IMR-90 (cell line): ENCODE measurements around the gene CLEC16A. TPM values are rescaled to one million over a fixed set of nuclear protein-coding genes. Genes with fewer than 3 reads are reported as not detected.

Source experiments
- ATAC-seq: fragments of 200-7000 bp; cut with Tn5 transposase; 2 replicates; pipeline ENCODE4 v1.9.1; 2020; ENCODE audit warnings: low read depth, mild to moderate bottlenecking, moderate library complexity
- BruUV-seq: library from RNA; stranded (reverse); fragments of 400-500 nt; replicated peaks from 2 replicates; lab custom pipeline; 2021; lab: Mats Ljungman, UMichigan
- CTCF ChIA-PET: fragments of 300-600 bp; formaldehyde crosslinking; extraction: SDS; loops from one replicate; lab custom pipeline; 2021; ENCODE audit warnings: antibody characterized with exemption; lab: Yijun Ruan, JAX
- POLR2A ChIA-PET: fragments of 300-600 bp; sonication (Branson Sonifier 250); formaldehyde crosslinking; loops from one replicate; lab custom pipeline; 2022; ENCODE audit warnings: antibody characterized with exemption; ENCODE audit not compliant: unreplicated experiment; lab: Charles Lee
- DNase-seq: peaks from one replicate; pipeline ENCODE4 v3.0.0; 2013
- H2AFZ ChIP-seq: replicated peaks from 2 replicates; pipeline ENCODE3; 2013; ENCODE audit warnings: low read length, mild to moderate bottlenecking; ENCODE audit not compliant: poor library complexity
- H2AK5ac ChIP-seq: 2 replicates; pipeline ENCODE4 v1.6.1; 2013; ENCODE audit warnings: low read depth, low read length, inconsistent platforms
- H2AK9ac ChIP-seq: replicated peaks from 2 replicates; pipeline ENCODE3; 2013; ENCODE audit warnings: mild to moderate bottlenecking, low read depth, low read length, moderate library complexity; ENCODE audit not compliant: poor library complexity
- H2BK120ac ChIP-seq: 2 replicates; pipeline ENCODE4 v1.6.1; 2013; ENCODE audit warnings: low read depth, low read length, inconsistent platforms
- H2BK15ac ChIP-seq: 3 replicates; pipeline ENCODE4 v1.6.1; 2013; ENCODE audit warnings: low read depth, low read length, inconsistent platforms
- H2BK20ac ChIP-seq: 2 replicates; pipeline ENCODE4 v1.6.1; 2013; ENCODE audit warnings: low read depth, mild to moderate bottlenecking, inconsistent platforms, low read length, moderate library complexity
- H2BK5ac ChIP-seq: 2 replicates; pipeline ENCODE4 v1.6.1; 2013; ENCODE audit warnings: mild to moderate bottlenecking, low read depth, low read length, inconsistent platforms; ENCODE audit not compliant: poor library complexity, severe bottlenecking
- H3K14ac ChIP-seq: replicated peaks from 2 replicates; pipeline ENCODE4 v1.6.1; 2013; ENCODE audit warnings: low read depth, low read length, inconsistent platforms
- H3K18ac ChIP-seq: 2 replicates; pipeline ENCODE4 v1.6.1; 2013; ENCODE audit warnings: low read depth, low read length, control low read depth
- H3K23ac ChIP-seq: 2 replicates; pipeline ENCODE4 v1.6.1; 2013; ENCODE audit warnings: low read depth, low read length, inconsistent platforms
- H3K27ac ChIP-seq: 2 replicates; pipeline ENCODE4 v1.5.1; 2013; ENCODE audit warnings: mild to moderate bottlenecking, control low read depth, low read length; ENCODE audit not compliant: insufficient read depth
- H3K27me3 ChIP-seq: 2 replicates; pipeline ENCODE4 v1.6.1; 2013; ENCODE audit warnings: low read length; ENCODE audit not compliant: control insufficient read depth, insufficient read depth
- H3K36me3 ChIP-seq: 2 replicates; pipeline ENCODE4 v1.6.1; 2013; ENCODE audit warnings: low read length, mixed read lengths; ENCODE audit not compliant: control insufficient read depth, insufficient read depth
- H3K4ac ChIP-seq: 2 replicates; pipeline ENCODE4 v1.6.1; 2013; ENCODE audit warnings: low read depth, low read length, inconsistent platforms
- H3K4me1 ChIP-seq: 2 replicates; pipeline ENCODE4 v1.6.1; 2013; ENCODE audit warnings: low read length, mixed read lengths; ENCODE audit not compliant: control insufficient read depth, insufficient read depth
- H3K4me2 ChIP-seq: 2 replicates; pipeline ENCODE4 v1.6.1; 2013; ENCODE audit warnings: low read depth, mild to moderate bottlenecking, control low read depth, low read length, moderate library complexity
- H3K4me3 ChIP-seq: 2 replicates; pipeline ENCODE4 v1.5.1; 2013; ENCODE audit warnings: low read depth, mild to moderate bottlenecking, control low read depth, low read length, moderate library complexity; ENCODE audit not compliant: insufficient read depth
- H3K56ac ChIP-seq: 2 replicates; pipeline ENCODE4 v1.6.1; 2013; ENCODE audit warnings: low read length, inconsistent platforms; ENCODE audit not compliant: insufficient read depth; ENCODE audit errors: extremely low read depth
- H3K79me1 ChIP-seq, 2 experiments: 2 replicates each; pipeline ENCODE4 v1.6.1; 2013; ENCODE audit warnings: low read length in 2 of 2, inconsistent platforms in 1 of 2, low read depth in 1 of 2
- H3K9ac ChIP-seq: 2 replicates; pipeline ENCODE4 v1.6.1; 2013; ENCODE audit warnings: low read depth, low read length, control low read depth
- H3K9me1 ChIP-seq: 2 replicates; pipeline ENCODE4 v1.6.1; 2013; ENCODE audit warnings: low read length, inconsistent platforms; ENCODE audit not compliant: insufficient read depth
- H3K9me3 ChIP-seq: 2 replicates; pipeline ENCODE4 v1.6.1; 2013; ENCODE audit warnings: low read length; ENCODE audit not compliant: control insufficient read depth, insufficient read depth
- H4K20me1 ChIP-seq: 2 replicates; pipeline ENCODE4 v1.6.1; 2013; ENCODE audit warnings: low read length, inconsistent platforms; ENCODE audit not compliant: insufficient read depth
- H4K5ac ChIP-seq: 2 replicates; pipeline ENCODE4 v1.6.1; 2013; ENCODE audit warnings: mild to moderate bottlenecking, low read depth, low read length, control low read depth
- H4K8ac ChIP-seq, 2 experiments: 2 replicates each; pipeline ENCODE4 v1.6.1; 2013; ENCODE audit warnings: low read depth in 2 of 2, low read length in 2 of 2, control low read depth in 1 of 2, inconsistent platforms in 1 of 2
- H4K91ac ChIP-seq: 2 replicates; pipeline ENCODE4 v1.6.1; 2013; ENCODE audit warnings: low read depth, low read length, inconsistent platforms; ENCODE audit not compliant: insufficient read depth
- BHLHE40 ChIP-seq: fragments of 150-350 bp; IDR thresholded peaks from 2 replicates; pipeline ENCODE4 v1.6.1; 2016; ENCODE audit warnings: mild to moderate bottlenecking, low read depth, low read length
- CEBPB ChIP-seq: IDR thresholded peaks from 2 replicates; pipeline ENCODE4 v1.6.1; 2012; ENCODE audit warnings: low read depth, low read length, improper control_type of control experiment
- CHD1 ChIP-seq: IDR thresholded peaks from 2 replicates; pipeline ENCODE4 v1.6.1; 2012; ENCODE audit warnings: low read depth, low read length, improper control_type of control experiment
- ELK1 ChIP-seq: fragments of 150-350 bp; IDR thresholded peaks from 2 replicates; pipeline ENCODE4 v1.6.1; 2016; ENCODE audit warnings: low read depth, mild to moderate bottlenecking, low read length, moderate library complexity, borderline replicate concordance
- FOS ChIP-seq: fragments of 150-350 bp; IDR thresholded peaks from 2 replicates; pipeline ENCODE4 v1.6.1; 2016; ENCODE audit warnings: low read depth, low read length
- MAFK ChIP-seq: IDR thresholded peaks from 2 replicates; pipeline ENCODE4 v1.6.1; 2012; ENCODE audit warnings: low read depth, low read length, improper control_type of control experiment
- MAZ ChIP-seq: IDR thresholded peaks from 2 replicates; pipeline ENCODE4 v1.6.1; 2012; ENCODE audit warnings: low read depth, mild to moderate bottlenecking, low read length, improper control_type of control experiment, moderate library complexity, borderline replicate concordance
- MXI1 ChIP-seq: IDR thresholded peaks from 2 replicates; pipeline ENCODE4 v1.6.1; 2012; ENCODE audit warnings: low read depth, mild to moderate bottlenecking, low read length, moderate library complexity, borderline replicate concordance
- NFE2L2 ChIP-seq: fragments of 150-350 bp; IDR thresholded peaks from 2 replicates; pipeline ENCODE4 v1.6.1; 2016; ENCODE audit warnings: low read depth, mild to moderate bottlenecking, low read length
- POLR2A ChIP-seq: IDR thresholded peaks from 2 replicates; pipeline ENCODE4 v1.6.1; 2012; ENCODE audit warnings: mild to moderate bottlenecking, low read depth, low read length
- RAD21 ChIP-seq: IDR thresholded peaks from 2 replicates; pipeline ENCODE4 v1.6.1; 2012; ENCODE audit warnings: low read length, improper control_type of control experiment
- RCOR1 ChIP-seq: IDR thresholded peaks from 2 replicates; pipeline ENCODE4 v1.6.1; 2012; ENCODE audit warnings: mild to moderate bottlenecking, low read length, improper control_type of control experiment; ENCODE audit not compliant: insufficient replicate concordance
- RFX5 ChIP-seq: IDR thresholded peaks from 2 replicates; pipeline ENCODE4 v1.8.0; 2012; ENCODE audit warnings: low read depth, mild to moderate bottlenecking, low read length, moderate library complexity
- SMC3 ChIP-seq: fragments of 150-350 bp; IDR thresholded peaks from 2 replicates; pipeline ENCODE4 v1.6.1; 2016; ENCODE audit warnings: low read depth, mild to moderate bottlenecking, antibody characterized with exemption, low read length, moderate library complexity
- USF2 ChIP-seq: fragments of 150-350 bp; IDR thresholded peaks from 2 replicates; pipeline ENCODE4 v1.6.1; 2017; ENCODE audit warnings: mild to moderate bottlenecking, antibody characterized with exemption, low read length, low read depth
- WGBS, 2 experiments: methylation state at CpG; one replicate each; pipeline versions ENCODE4 v1.1.5 to v1.1.7; 2013; ENCODE audit warnings: missing lambda C conversion rate in 2 of 2; ENCODE audit not compliant: insufficient read length in 1 of 2; ENCODE audit errors: extremely low coverage in 2 of 2; 5-methylcytosine and 5-hydroxymethylcytosine counted together
- dilution Hi-C: fragments of 300-500 bp; cut with HindIII; formaldehyde crosslinking; loops from one replicate; pipeline ENCODE4 v1.14.3; 2018; ENCODE audit warnings: low sequenced_read_pairs; ENCODE audit not compliant: unreplicated experiment
- in situ Hi-C: fragments of 300-500 bp; cut with MboI; formaldehyde crosslinking; loops from 3 replicates; pipeline ENCODE4 v1.14.3; 2019; ENCODE audit warnings: low sequenced_read_pairs, inconsistent platforms, mixed read lengths
- intact Hi-C: fragments of 100-400 bp; cut with micrococcal nuclease; formaldehyde crosslinking; loops from 2 replicates; pipeline ENCODE4 v1.10.0; 2022
- polyA plus RNA-seq, 3 experiments: library from polyadenylated mRNA; depleted of rRNA; stranded (reverse); fragments of >200 nt; gene quantifications; 2 replicates each; pipeline ENCODE4 v1.2.3, GENCODE V29; 2012; ENCODE audit warnings: low replicate concordance in 1 of 3
- total RNA-seq: library from RNA; depleted of rRNA; stranded (reverse); fragments of >200 nt; gene quantifications from 2 replicates; pipeline ENCODE4 v1.2.3, GENCODE V29; 2012
- TF ChIP-seq, protein P1 (sequence below): conservative IDR thresholded peaks from 2 replicates; pipeline ENCODE4 v1.5.1; 2012; ENCODE audit warnings: mild to moderate bottlenecking, low read depth, low read length, improper control_type of control experiment

CLEC16A gene
- total and polyA plus RNA-seq, 2 of the 4 experiments (the other 2 are of a cell fraction), result 15.9 to 16.5 TPM

DNA sequence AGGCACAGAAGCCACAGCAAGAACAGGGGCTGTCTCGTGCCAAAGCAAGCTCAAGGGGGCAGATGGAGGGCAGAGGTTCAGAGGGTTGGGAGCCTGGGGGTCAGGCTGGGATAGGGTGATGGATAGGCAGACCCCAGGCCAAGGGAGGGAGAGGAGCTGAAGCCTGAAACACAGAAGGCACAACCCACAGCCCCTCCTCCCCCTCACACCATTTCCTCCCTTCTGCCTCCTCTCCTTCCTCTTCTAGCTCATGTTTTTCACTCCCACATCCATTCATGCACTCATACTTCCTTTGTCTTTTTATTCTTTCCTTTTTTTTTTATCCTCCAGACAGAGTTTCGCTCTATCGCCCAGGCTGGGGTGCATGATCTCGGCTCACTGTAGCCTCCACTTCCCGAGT lies 250.5 kb downstream of the CLEC16A start:
- Histone ChIP-seq H4K8ac (no peak overlapping the region), H2BK15ac (no peak overlapping the region), H2AFZ (no peak overlapping the region), H2BK120ac (no peak overlapping the region), H3K27me3 (no peaks in the 10 kb centered on the region; the same call in 1 of the 2 replicates), H2AK9ac (peak overlapping the region; percentile 72), H3K9me3 (peaks cover 7% of the 10 kb centered on the region), H3K79me1 (no peaks in the 10 kb centered on the region), H2BK20ac (no peak overlapping the region), H4K5ac (no peak overlapping the region), H3K36me3 (no peaks in the 10 kb centered on the region), H2BK5ac (no peak overlapping the region), H3K18ac (no peak overlapping the region), H3K56ac (no peak overlapping the region), H3K4me2 (no peak overlapping the region), H3K9me1 (peaks cover 5% of the 10 kb centered on the region; the same call in 1 of the 2 replicates), H3K14ac (no peak overlapping the region), H3K23ac (no peak overlapping the region), H3K4me3 (no peak overlapping the region), H3K9ac (no peak overlapping the region), H2AK5ac (peak overlapping the region; percentile 46; the same call in 1 of the 2 replicates), H4K20me1 (no peaks in the 10 kb centered on the region), H3K4ac (no peak overlapping the region), H3K4me1 (peaks cover 2% of the 10 kb centered on the region), H4K91ac (no peak overlapping the region), H3K27ac (no peak overlapping the region)
- CTCF ChIA-PET, result no interaction called here
- dilution Hi-C loops, result no loop called here
- 80% methylated on average over 1 of the region's 5 CpGs; no CpG with 5 or more reads in 1 of the 2 experiments for WGBS, 2 experiments
- TF ChIP-seq USF2, result no peak
- no peak for TF ChIP-seq CHD1
- TF ChIP-seq POLR2A, result no peak
- TF ChIP-seq RFX5, result no peak
- no peak for TF ChIP-seq MAZ
- TF ChIP-seq RAD21, result no peak
- TF ChIP-seq ELK1, result no peak
- TF ChIP-seq MAFK, result no peak
- TF ChIP-seq BHLHE40, result no peak
- TF ChIP-seq MXI1, result no peak
- TF ChIP-seq CEBPB, result no peak
- no peak for TF ChIP-seq RCOR1
- no peak for TF ChIP-seq SMC3
- no peak for TF ChIP-seq FOS
- TF ChIP-seq NFE2L2, result no peak
- TF ChIP-seq, protein P1, sequence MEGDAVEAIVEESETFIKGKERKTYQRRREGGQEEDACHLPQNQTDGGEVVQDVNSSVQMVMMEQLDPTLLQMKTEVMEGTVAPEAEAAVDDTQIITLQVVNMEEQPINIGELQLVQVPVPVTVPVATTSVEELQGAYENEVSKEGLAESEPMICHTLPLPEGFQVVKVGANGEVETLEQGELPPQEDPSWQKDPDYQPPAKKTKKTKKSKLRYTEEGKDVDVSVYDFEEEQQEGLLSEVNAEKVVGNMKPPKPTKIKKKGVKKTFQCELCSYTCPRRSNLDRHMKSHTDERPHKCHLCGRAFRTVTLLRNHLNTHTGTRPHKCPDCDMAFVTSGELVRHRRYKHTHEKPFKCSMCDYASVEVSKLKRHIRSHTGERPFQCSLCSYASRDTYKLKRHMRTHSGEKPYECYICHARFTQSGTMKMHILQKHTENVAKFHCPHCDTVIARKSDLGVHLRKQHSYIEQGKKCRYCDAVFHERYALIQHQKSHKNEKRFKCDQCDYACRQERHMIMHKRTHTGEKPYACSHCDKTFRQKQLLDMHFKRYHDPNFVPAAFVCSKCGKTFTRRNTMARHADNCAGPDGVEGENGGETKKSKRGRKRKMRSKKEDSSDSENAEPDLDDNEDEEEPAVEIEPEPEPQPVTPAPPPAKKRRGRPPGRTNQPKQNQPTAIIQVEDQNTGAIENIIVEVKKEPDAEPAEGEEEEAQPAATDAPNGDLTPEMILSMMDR, result no peak
- DNase-seq, result no peak
- BruUV-seq, result no TSS peak
- ATAC-seq, result no peak
- intact Hi-C loops, result no loop called here
- in situ Hi-C loops, result no loop called here
- POLR2A ChIA-PET, result no interaction called here
